HG03521 (cell line): ENCODE measurements around the gene SLIT3.

ENCODE experiments used
- ATAC-seq: cut with Tn5 transposase; IDR thresholded peaks from one replicate; pipeline ENCODE4 v1.9.1; 2021; ENCODE audit warnings: mild to moderate bottlenecking, moderate library complexity; ENCODE audit not compliant: unreplicated experiment

The SLIT3 gene

DNA sequence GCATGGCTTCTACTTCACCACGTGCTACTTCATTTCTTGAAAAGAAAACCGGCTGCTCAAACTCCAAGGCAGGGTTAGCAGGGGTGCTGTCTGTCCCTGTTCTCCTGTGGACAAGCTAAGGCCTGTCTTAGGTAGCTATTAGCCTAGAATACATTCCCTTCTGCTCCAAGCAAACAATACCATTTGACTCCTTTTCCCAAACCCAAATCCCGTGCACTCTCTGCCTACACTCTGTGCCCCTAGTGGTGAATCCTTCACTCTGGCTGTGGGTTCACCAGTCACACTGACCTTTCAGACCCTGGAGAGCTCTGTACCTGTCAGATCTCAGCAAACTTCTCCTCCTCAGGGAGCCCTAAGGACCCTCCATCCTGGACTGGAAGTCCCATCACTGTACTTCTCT lies 211.6 kb downstream of the SLIT3 start:
- no peak for ATAC-seq

DNA sequence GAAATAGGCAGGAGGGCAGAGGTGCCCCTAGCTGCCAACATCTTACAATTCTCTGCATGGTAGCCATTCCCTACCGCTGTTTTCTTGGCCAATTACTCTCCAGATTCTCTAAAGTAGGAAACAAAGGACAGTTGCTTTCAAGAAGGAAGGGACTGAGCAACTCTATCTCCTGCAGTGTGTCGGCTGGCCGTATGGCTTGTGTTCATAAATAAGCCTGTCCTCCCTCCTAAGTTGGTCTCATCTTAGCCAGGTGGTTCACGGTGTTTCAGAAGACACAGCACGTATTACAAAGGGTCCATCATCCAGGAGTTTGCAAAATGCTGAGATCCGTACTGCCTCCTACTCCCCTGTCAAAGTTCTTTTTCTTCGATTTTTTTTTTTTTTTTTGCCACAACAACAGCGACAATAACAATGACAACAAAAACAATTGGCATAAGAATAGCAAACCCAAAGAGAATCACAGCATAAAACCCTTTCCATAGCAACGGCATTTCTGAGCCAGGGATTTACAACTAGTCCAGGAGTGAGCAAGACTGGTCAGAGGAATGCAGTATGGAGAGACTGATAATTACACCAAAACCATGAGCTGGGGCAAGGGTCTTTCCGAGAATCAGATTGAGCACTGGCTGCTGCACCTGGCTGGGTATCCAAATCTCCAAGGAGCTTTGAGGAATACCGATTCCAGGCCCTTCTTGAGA lies 212.8 kb downstream of the SLIT3 start:
- ATAC-seq: no peak

DNA sequence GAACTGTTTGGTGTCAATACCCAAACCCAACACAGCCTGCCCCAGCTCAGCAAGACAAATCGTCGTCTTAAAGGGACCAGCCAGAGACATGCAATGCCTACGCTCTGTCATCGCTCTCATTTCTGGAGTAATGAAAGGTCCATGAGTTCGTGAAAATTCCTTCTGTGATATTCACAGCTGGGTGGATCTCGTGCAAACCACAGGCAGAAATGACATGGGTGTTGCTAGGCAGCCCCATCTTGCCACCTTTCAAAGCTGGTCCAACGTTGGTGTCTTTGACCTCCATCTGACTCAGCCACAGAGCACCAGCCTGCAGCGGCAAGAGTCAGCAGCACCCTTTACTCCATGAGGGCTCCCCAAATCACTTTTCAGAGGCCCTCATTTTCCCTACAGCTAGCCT lies 215.3 kb downstream of the SLIT3 start:
- no peak for ATAC-seq

DNA sequence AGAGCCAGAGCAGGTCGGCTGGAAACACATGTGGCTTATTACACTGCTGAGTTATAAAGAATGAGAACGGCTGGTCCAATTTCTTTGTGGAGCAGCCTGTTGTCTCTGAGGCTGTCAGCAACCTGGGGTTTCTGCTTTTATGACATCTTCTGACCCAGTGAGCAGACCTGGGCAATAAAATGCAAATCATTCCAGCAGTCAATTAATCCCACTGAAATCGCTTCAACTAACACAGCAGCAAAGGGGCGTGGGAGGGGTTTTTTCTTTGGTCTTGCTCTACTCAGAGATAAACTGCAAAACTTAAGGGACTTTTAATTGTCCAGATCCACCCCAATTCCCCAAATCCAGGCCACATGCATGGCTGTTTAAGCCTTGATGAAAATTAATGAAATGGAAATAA lies 215.7 kb downstream of the SLIT3 start:
- no peak for ATAC-seq

DNA sequence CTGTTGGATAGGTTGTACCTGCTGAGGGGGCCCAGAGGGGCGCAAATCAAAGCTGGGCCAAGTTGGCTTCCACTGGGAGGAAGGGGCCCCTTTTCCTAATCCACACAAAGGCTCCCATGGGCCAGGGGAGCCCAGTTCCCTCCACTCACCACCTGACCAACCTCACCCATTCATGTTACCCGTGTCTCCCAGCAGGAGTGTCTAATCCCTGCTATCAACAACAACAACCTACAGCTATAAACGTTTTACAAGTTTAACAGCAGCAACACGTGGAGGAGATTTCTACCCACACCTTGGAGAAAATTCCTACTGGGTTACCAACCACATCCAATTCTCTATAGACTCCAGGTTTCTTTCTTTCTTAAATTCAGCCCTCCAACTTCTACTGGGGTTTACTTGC lies 216.2 kb downstream of the SLIT3 start:
- no peak for ATAC-seq

DNA sequence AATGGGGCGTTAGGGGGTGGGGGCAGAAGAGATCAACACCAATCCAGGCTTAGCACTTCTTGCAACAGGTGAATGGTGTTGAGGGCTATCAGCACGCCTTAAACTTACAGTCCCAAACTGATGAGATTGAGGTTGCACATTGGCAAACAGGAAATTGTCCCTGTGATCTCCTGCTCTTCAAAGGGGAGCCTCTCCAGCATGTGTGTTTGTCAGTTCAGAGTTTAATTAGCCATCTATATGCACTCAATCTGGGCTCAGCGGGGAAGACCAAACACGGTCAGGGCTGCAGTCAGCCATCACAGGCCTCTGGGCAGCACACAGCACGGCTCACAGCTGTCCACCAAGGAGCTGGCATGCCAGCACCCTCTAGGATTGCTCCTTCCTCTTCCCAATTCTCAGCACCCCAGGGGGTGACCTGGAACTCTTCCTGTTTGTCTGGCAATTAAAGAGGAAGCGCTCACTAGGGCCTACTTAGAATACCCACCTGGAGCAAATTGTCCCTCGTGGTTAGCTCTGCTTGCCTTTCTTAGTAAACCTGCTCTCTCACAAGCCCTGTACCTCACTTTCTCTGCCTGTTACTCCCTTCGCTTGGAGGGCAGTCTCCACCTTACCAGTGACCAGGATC lies 217.4 kb downstream of the SLIT3 start:
- no peak for ATAC-seq

DNA sequence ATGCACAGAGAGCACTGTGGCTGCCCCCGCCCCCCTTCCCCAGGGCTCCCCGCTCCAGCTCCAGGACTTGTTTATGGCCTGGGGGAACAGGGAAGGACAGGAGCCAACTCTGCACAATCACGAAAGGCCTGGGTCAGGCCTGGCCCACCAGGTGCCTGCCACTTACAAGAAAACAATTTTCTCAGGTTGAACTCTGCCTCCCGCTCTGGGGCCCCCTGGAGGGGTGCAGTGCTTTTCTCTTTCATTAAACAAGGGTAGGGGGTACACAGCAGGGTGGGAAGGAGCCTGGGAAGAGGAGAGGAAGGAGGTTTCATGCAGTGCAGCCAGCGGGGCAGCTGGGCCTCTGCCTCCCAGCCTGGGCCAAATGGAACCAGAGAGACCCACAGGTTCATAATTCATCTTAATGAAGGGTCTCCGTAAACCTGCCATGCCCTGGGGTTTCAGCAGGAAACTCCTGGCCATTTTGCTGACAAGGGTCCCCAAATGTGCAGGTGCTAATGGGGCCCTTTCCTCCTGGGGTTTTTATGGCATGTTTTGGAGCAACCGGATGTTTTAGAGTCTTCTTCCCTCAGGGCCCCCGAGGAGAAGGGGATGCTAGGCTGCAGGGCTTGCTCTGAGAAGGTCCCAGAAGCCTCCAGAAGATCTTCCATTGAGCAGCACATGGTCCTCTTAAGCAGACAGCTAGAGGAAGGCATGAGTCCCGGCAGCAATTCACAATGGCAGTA lies 219.8 kb downstream of the SLIT3 start:
- ATAC-seq: no peak

DNA sequence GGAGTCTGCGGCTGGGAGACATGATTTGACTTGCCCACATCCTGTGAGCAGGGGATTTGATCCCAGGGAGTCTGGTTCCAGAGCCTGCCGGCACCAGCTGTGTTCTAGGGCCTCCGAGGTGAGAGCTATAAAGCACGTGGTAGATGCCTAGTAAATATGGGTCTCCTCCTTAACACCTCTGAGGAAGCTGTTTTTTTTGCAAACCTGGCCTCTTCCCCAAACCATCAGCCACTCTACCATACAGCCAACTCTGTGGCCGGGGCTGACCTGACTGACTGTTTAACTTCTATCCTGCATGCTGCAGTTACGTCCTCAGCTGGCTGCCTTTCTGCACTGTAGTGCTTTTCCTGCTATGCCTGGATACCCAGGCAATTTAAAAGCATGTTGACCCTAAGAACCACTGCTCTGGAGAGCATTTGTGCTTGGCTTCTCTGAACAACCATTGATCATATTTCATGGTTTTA lies 220.5 kb downstream of the SLIT3 start:
- ATAC-seq: no peak

DNA sequence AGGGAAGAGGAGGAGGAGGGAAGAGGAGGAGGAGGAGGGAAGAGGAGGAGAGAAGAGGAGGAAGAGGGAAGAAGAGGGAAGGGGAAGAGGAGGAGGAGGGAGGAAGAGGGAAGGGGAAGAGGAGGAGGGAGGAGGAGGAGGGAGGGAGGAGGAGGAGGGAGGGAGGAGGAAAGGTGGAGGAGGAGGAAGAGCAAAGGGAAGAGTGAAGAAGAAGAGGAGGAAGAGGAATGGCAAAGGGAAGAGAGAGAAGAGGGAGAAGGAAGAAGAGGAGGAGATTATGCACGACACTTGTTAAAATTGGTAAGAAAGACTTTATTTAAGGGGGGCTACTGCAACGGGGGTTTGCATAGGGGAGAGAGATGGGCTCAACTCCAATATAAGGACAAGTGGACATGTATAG lies 221.2 kb downstream of the SLIT3 start:
- no peak for ATAC-seq

DNA sequence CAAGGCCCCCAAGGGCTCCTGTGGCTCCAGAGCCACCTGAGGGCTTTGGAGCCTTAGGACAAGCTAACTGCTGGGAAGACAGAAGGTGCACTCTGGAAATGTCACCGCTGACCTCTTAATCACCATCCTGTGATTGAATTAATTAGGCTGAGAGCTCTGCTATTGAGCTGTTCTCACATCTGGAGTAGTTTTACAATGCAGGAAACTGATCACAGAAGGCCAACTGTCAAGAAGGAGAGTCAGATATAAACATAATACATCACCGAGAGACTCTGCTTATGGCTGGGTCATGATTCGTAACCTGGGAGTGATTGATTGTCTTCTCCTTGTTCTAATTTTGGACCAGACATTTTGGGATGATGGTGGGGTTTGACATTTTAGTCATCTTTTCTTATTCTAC lies 226.1 kb downstream of the SLIT3 start:
- no peak for ATAC-seq

DNA sequence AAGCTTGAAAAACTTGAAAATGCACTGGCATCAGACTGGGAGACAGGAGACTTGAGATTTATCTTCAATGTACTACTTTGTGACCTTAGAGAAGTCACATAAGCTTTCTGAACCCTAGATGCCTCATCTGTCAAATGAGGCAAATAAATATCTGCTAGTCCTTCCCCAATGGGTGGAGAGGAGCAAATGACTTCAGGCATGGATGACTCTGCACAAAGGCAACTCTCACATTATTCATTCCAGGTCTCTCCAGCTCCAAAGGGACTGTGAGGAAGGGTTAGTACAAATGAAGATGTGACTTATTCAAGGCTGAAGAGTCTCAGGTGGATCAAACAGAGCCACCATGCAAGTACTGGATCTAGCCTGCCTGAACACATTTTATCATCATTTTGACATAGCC lies 228.7 kb downstream of the SLIT3 start:
- no peak for ATAC-seq

DNA sequence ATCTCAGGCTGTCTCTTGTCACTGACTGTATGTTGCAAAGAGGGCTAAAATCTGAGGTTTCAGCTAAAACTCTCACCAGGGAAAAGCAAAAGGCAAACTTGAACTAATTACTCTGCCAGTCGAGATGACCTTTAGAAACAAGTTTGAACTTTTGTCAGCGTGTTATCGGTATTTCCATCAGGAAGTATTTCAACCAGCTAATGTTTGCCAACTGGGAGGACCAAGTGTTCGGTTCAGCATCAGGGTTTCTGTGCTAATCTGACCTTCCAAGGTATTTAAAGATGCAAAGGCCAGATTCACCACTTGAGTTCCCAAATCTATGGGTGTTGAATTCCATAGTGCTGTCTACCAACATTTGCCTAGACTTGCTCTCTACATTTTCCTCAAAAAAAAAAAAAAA lies 230.5 kb downstream of the SLIT3 start:
- ATAC-seq: no peak

DNA sequence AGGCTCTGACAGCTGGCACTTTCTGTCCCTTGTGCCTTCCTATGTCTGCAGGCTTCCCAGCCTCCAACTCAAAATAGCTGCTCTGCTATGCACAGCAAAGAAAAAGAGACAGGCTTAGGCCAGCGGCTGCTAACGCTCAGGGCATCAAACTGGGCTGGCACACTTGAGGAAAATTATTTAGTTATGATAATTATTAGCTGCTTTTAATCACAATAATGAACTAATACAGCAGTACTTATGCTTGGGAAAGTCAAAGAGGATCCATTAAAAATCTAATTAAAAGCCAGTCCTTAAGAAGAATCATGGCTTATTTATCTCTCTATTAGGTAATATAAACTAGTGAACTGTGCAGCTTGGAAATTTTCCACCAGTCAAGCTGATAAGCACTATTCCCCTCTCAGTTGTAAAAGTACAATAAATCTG lies 233.2 kb downstream of the SLIT3 start:
- no peak for ATAC-seq

DNA sequence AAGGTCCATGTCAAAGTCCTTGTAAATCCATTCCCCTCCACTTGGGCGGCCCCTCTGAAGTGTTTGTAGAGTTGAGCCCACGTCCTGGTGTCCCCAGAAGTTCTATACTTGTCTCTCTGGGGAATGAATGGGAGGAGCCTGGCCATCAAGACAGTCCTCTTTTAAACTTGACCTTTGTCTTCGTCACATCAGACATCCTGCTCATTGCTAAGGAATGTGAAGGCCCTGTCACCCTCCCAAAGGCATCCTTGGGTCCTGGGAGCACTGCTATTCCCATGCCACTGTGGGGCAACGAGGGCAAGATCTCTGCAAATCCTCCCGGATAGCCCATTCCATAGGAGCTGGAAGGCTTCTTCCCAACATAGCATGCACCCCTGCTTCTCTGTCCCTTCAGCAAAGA lies 235.5 kb downstream of the SLIT3 start:
- ATAC-seq: no peak

DNA sequence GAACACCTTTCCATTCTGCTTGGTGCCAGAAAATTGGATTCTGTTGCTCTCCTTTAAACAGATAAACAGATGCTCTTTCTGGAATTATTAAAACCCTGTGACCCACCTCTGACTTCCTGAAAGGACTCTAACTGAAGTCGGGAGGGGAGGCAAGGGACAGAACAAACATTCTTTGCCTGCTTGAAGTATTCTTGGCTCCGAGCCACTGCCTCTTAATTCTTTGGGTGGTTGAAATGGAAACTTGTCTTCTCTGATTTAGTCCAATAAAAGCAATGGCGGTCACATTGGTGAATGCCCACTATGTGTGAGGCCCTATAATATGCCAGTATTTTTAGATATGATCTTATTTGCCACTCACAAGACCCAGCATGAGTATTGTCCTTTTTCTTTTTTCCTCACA lies 236.8 kb downstream of the SLIT3 start:
- ATAC-seq: no peak

DNA sequence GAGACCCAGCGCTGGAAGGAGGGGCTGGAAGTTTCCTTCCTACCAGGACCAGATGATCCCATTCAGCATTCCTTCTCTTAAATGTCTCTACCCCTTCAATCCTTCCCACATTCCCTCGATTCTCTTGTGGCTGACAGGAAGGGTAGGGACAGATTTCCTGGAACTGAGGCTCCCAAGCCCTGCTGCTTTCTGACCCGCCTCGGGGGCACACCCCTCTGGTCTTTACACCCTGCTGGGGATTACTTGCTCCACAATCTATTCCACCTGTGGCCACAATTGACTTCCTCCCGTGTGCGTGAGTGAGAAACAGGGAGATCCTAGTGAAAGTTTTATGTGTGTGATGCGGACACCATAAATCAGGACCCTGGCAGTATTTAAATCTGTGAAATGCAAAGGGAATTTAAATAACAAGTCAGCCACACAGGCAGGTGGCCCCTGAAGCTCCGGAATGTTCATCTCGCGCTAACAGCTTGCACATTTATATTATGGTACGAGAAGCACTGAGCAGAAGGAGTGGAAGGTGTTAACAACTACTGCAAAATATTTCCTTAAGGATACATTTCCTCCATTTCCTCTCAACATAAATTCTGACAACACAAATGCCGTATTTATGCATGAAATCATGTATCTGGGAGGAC lies 237.5 kb downstream of the SLIT3 start:
- ATAC-seq: no peak

DNA sequence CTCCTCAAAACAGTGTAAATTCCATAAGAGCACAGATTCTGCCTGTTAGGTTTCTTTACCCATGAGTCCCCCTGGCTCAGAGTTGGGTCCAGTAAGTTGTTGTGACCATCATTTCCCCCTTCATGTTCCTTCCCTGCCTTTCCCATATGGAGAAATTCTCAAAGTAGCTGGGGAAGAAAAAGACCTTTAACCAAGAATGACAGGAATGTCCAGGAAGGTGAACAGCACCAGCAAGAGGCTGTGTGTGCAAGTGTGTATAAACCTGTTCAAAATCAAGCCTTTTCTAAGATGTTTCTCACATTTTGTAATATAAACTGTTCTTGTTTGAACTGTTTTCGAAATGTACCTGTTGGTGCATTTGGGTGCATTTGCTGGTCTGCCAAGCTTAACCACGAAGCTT lies 238.2 kb downstream of the SLIT3 start:
- no peak for ATAC-seq

DNA sequence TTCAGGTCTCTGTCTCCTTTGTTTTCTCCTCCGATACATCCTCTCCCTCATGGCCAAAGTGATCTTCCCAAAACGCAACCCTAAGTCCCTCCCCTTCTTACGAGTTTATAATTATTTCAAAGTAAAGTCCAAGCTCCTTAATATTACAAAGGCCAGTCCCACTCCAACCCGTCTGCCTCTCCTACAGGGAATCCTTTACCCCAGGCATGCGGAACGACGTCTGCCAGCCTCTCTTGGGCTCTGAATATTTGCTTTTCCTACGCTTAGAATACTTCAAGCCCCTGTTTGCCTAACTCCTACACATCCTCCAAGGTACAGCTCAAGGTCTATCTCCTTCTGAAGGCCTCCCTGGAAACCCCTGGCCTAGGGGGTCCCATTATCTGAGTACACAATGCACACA lies 246.4 kb downstream of the SLIT3 start:
- ATAC-seq: no peak

DNA sequence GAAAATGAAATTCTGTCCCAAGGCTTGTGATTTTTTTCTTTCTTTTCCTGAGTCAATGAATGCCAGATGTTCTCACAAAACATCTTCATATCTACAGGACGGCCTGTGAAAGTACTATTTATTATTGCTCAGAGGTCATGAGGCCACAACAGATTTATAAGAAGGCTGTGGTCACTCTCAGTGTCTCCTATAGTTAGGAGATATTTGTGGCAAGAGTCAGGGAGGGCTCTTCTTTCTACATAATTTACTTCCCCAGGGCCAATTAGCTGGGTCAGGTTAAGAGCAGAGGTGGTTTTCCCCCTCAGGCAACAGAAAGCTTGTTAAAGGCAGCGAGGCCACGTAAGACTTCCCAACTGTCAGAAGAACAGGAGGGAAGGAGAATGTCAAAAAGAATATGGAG lies 248.7 kb downstream of the SLIT3 start:
- ATAC-seq: no peak

DNA sequence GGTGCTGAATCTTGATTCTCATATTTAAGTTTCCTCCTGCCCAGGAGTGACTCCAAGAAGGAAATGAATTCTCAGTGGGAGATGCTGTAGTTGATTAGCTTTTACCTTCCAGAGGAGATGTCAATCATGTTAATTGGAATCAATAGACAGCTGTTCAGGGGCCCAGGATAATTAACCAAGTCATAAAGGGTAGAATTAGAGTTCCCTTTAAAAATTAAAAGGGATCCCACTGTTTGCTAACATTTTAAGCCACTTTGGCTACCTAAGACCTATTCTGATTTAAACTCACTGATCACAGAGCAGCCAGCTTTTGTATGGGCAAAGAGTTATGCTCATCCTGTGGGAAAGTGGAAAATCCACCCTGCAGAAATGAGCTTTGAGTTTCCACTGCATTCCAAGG lies 249.6 kb downstream of the SLIT3 start:
- no peak for ATAC-seq

DNA sequence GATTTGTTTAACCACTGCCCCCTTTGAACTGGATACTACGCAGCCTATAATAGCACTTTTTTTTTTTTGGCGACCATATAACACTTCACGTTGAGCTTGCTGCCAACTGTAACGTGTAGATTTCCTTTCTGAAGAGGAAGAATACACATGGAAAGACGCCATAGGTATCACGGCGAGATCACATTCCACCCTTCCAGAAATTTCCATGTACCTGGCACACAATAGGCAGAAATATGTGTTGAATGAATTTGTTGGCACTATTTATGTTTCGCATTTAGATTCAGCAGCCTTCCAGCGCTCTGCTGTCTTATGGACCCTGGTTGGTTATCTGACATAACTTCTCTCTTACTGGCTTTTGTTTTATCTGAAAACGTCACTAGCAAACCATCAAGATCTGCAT lies 250.3 kb downstream of the SLIT3 start:
- no peak for ATAC-seq

DNA sequence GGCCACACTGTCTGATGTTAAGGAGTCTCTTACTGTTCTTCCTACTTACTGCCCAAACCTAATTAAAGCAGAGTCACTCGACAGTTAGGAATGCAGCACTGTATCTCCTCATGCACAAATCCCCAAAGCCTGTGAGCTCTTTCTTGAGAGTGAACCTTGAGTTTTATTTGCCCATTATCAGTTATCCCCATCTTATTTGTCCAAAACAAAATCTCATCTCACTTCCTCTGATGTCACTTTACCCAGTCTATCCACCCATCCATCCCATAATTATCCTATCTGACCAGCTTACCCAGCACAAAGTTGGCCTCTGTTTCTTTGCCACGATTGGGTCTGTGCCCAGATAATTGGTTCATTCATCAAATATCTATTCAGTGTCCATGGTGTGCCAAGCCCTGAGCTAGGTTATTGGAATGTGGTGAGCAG lies 250.8 kb downstream of the SLIT3 start:
- ATAC-seq: no peak
